GM18498 (cell line): ENCODE results near the gene NDUFS8.

Experiments used
- ATAC-seq: cut with Tn5 transposase; IDR thresholded peaks from one replicate; pipeline ENCODE4 v1.9.1; 2021; ENCODE audit warnings: mild to moderate bottlenecking, moderate library complexity; ENCODE audit not compliant: unreplicated experiment

The NDUFS8 gene

GRCh38 chr11:68035266-68035876, 4.9 kb downstream of the NDUFS8 start:
- ATAC-seq: no peak

GRCh38 chr11:68036141-68036716, 5.7 kb downstream of the NDUFS8 start:
- no peak for ATAC-seq

- ATAC-seq: no peak
Measured at GRCh38 chr11:68036717-68037239, 6.3 kb downstream of the NDUFS8 start.

GRCh38 chr11:68037411-68038225, 7.1 kb downstream of the NDUFS8 start:
- no peak for ATAC-seq

- ATAC-seq: no peak
Measured at GRCh38 chr11:68038226-68038717, 7.8 kb downstream of the NDUFS8 start.

- ATAC-seq: peak; percentile 42
Measured at GRCh38 chr11:68038718-68039525, 8.4 kb downstream of the NDUFS8 start, which contains the start of gene TCIRG1. TCIRG1 (plus strand) TSS chr11:68039025; CDS start chr11:68041272, 2,247 bp downstream.

- no peak for ATAC-seq
Measured at GRCh38 chr11:68039526-68040086, 9.1 kb downstream of the NDUFS8 start.

- ATAC-seq: peak; percentile 50
Measured at GRCh38 chr11:68040101-68040956, 9.8 kb downstream of the NDUFS8 start.

GRCh38 chr11:68040957-68041591, 10.6 kb downstream of the NDUFS8 start:
- no peak for ATAC-seq

- ATAC-seq: no peak
Measured at GRCh38 chr11:68041617-68042218, 11.2 kb downstream of the NDUFS8 start.

GRCh38 chr11:68042219-68043028, 11.9 kb downstream of the NDUFS8 start:
- ATAC-seq: no peak

GRCh38 chr11:68043029-68043348, 12.5 kb downstream of the NDUFS8 start:
- no peak for ATAC-seq

- ATAC-seq: no peak
Measured at GRCh38 chr11:68043349-68044144, 13.1 kb downstream of the NDUFS8 start.

- ATAC-seq: no peak
Measured at GRCh38 chr11:68044145-68044813, 13.8 kb downstream of the NDUFS8 start.

GRCh38 chr11:68044898-68045351, 14.4 kb downstream of the NDUFS8 start:
- ATAC-seq: no peak
